GM19463 (cell line): Measurements from ENCODE around the gene IGSF5.
"Not testable (repeated sequence)": the region's sequence is repeated elsewhere in the genome, so short reads cannot be mapped to it uniquely, and the experiment has no call there.

ENCODE experiments used
- ATAC-seq: cut with Tn5 transposase; IDR thresholded peaks from one replicate; pipeline ENCODE4 v1.9.1; 2021; ENCODE audit warnings: mild to moderate bottlenecking, moderate library complexity; ENCODE audit not compliant: unreplicated experiment

IGSF5 gene

GRCh38 chr21:39737376-39738000 is 7.5 kb upstream of the IGSF5 start:
- ATAC-seq: no peak

DNA sequence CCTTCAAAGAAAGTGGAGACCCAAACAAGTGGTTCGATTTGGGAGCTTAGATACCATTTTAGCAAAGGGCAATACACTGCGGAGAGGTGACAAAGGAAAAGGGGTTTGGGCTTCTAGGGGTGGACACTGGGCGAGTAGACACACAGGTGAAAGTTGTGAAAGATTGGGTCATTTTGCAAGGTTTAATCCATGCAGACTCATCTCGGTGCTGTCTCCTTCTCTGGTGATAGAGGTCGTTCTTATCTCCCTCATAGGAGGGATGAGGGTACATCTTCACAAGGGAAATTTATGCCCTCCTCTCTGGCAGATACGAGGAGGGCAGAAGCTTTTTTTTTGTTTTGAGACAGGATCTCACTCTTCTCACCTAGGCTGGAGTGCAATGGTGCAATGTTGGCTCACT is 6.4 kb upstream of the IGSF5 start:
- no peak for ATAC-seq

- ATAC-seq: not testable (repeated sequence)
Measured at GRCh38 chr21:39739531-39739930, 5.5 kb upstream of the IGSF5 start.

DNA sequence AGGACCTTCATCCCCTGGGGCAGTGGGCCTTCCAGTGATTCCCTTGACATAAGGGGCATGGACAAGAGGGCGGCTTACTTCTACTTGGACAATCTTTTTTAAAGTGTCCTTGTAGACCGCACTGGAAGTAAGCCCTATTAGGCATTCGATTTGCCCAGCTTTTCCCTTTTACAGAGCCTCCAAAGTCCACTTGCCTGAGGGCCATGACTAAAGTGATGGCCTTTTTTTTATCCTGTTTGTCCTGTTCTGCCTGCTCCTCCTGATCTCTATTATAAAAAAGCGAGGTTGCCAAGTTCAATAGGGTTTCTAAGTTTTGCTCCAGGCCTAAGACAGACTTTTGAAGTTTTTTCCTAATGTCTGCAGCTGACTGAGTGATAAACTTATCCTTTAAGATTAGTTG is 2.4 kb upstream of the IGSF5 start:
- ATAC-seq: not testable (repeated sequence)

GRCh38 chr21:39745332-39745731 is 349 bp downstream of the IGSF5 start:
- ATAC-seq: not testable (repeated sequence)

DNA sequence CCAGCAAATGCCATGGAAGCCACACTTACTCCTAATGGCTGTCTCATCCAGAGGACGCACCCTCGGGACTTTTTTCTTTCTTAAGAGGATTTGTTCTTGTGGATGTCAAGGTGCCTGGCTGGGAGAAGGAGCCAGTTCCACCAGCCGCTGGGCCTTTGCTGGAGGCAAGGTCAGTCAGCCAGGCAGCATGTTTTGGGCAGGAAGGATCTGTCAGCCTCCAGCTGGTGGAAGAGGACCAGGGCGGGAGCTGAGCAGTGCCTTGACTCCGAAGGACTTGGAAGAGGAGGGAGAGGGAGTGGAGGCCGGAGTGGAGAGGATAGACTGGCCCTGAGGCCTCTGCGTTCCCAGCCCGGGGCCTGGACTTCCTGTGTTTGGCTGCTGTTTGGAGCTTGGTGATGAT is 5.7 kb downstream of the IGSF5 start:
- ATAC-seq: no peak

DNA sequence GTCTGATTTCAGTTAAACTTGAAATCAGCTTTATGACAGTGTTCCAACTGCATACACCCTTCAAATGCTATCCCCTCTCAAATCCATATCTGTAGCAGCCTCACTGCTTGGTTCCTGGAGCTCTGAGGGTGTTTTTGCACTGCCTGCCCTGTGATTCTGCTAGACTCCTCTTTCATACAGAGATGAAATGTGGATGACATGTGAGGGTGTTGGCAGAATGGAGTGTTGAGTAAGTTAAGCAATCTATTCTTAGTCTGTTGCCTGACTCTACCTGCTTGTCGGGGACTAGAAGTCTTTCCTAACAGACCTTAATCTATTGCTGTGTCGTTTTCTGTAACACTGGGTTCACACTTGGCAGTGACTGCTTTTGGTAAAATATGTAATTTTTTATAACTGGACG is 9.8 kb downstream of the IGSF5 start:
- ATAC-seq: no peak

- ATAC-seq: no peak
Measured at GRCh38 chr21:39756285-39756684, 11.3 kb downstream of the IGSF5 start.

- no peak for ATAC-seq
Measured at GRCh38 chr21:39763272-39763970, 18.4 kb downstream of the IGSF5 start.

DNA sequence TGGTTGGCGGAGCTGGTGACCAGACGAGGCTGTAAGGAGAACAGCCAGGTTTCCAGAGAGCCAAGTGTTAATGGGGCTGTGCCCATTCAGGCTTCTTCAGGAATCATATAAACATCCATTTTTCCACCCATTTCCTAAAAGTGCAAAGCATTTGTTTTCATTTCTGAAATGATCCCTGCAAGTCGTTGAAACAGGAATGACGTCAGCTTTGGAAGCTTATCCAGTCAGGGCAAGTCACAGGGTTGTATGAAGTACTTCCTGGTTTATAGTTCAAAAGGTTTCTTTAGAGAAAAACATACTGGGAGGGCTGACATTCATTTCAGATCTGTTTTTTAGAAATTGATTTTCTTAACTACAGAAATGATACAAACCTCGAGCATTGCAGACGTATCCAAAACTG is 29.2 kb downstream of the IGSF5 start:
- ATAC-seq: no peak

GRCh38 chr21:39775816-39776215 is 30.8 kb downstream of the IGSF5 start:
- no peak for ATAC-seq

- ATAC-seq: no peak
Measured at GRCh38 chr21:39776589-39776988, 31.6 kb downstream of the IGSF5 start.

- no peak for ATAC-seq
Measured at GRCh38 chr21:39781331-39781730, 36.3 kb downstream of the IGSF5 start.

DNA sequence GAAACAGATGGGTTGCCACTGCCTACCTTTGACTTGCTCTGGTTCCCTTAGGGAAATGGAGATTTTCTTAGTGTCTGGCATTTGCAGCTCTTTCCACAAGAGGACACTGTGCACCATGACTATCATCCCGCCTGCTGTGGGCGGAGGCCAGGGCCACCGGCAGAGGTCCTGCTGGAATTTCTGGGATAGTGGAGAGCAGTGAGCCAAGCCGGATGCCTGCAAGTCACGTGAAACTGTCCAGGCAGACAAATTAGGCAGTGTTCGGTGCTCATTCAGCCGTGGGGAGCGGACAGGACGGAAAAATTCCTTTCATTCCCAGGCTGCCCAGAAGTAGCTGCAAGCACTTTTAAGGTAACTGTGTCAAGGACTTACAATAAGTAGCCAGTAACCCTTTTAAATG is 43.4 kb downstream of the IGSF5 start:
- no peak for ATAC-seq

GRCh38 chr21:39796466-39796865 is 51.5 kb downstream of the IGSF5 start:
- ATAC-seq: no peak

DNA sequence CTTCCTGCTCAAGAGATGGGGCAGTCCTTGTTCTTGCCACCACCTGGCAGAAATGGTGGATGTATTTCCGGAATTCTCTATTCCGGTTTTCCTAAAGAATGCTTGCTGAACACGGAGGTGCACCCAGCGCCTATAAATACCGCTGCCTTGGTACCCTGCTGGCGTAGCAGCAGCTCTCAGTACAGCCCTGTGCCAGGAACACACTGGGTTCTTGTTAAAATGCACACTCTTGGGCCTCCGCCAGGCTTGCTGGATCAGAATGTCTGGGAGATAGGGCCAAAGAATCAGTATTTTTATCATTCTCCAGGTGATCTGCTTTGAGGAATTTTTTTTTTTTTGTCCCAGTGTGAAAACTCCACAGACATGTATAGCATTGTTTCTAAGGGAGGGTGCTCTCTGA is 54.2 kb downstream of the IGSF5 start:
- ATAC-seq: no peak

DNA sequence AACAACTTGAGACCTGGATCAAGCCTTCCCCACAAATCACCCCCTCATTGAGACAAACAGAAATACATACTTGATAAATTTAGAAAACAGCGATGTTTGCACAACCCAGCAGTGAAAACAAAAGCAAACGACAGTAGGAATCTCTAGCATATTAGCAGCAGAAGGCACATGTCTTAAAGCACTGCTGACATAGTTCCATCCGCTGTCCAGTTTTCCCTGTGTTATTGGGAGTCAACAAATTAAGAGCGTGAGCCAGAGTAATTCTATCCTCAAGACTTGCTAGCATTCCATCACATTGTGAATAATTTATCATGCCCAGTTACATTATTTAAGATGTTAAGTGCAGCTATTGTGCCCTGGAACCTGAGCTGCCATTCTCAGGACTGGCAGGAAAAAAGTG is 55.3 kb downstream of the IGSF5 start:
- no peak for ATAC-seq

- ATAC-seq: no peak
Measured at GRCh38 chr21:39802217-39802616, 57.2 kb downstream of the IGSF5 start.

DNA sequence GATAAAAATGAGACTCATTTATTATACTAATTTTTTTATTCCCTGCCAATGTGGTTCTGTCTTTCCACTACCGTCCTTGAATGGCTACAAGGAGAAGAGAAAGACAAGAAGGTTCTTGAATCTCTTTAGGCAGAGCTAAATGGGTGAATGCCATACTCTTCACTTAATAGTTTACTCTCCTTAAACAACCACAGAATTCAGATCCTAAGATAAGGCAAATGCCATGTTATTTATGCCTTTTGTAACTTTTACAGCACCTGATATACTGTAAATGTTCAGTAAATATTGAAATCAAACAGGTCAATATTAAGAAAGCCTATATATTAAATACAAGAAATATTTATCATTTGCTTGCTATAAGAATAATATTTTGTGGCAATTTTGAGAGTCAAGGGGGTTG is 58.4 kb downstream of the IGSF5 start:
- no peak for ATAC-seq

DNA sequence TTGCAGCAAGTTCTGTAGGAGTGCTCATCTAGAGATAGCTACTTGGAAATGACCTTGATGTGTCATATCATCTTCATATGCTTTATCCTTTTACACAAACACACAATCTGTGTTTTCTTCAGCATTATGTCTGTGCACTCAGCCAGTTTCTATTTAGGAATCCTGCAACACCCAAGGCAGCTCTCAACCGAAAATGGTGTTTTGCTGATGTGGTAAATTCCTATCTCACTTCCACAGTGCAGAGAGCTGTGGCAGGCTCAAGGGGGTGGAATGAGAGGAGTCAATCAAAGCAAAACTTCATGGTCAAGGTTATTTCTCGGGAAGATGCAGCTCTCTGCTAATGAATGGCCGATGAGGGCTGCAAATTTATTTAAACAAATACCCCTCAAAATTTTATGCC is 59.3 kb downstream of the IGSF5 start:
- ATAC-seq: no peak

DNA sequence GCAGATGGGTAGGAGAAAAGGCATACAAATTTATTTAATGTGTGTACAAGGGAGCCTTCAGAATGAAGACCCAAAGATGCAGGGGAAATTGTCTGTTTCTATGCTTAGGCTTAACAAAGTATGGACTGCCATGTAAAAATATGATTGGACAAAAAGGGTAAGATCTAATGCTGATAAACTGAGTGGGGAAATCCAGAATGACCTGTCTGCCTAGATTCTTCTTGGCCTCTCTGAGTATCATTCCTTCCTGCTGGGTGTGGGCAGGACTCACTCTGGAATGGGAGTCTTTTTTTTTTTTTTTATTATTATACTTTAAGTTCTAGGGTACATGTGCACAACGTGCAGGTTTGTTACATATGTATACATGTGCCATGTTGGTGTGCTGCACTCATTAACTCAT is 61.0 kb downstream of the IGSF5 start:
- no peak for ATAC-seq

- no peak for ATAC-seq
Measured at GRCh38 chr21:39807738-39808137, 62.8 kb downstream of the IGSF5 start.

GRCh38 chr21:39809936-39810335 is 65.0 kb downstream of the IGSF5 start:
- ATAC-seq: no peak
